Mucosa of descending colon (tissue), 3 donors: ENCODE data around the gene ALPK1. TPM values are rescaled to one million over a fixed set of nuclear protein-coding genes. Genes with fewer than 3 reads are reported as not detected.

ENCODE experiments used
- ATAC-seq: fragments of 200-7000 bp; cut with Tn5 transposase; one replicate; pipeline ENCODE4 v1.9.1; 2020; ENCODE audit warnings: mild to moderate bottlenecking, moderate library complexity
- DNase-seq, 3 donors: peaks; one replicate each; pipeline ENCODE4 v3.0.0-alpha.2; 2020
- H3K36me3 ChIP-seq: fragments of 200-600 bp; one replicate; pipeline ENCODE4 v1.8.0; 2021; ENCODE audit warnings: low read depth, mild to moderate bottlenecking
- H3K4me1 ChIP-seq: fragments of 200-600 bp; one replicate; pipeline ENCODE4 v1.8.0; 2021; ENCODE audit warnings: low read depth, mild to moderate bottlenecking
- H3K4me3 ChIP-seq: fragments of 200-600 bp; one replicate; pipeline ENCODE4 v1.8.0; 2021; ENCODE audit warnings: mild to moderate bottlenecking
- H3K9me3 ChIP-seq: fragments of 200-600 bp; one replicate; pipeline ENCODE4 v1.8.0; 2021; ENCODE audit warnings: mild to moderate bottlenecking
- CTCF ChIP-seq: fragments of 200-600 bp; IDR thresholded peaks from one replicate; pipeline ENCODE4 v1.8.0; 2022; ENCODE audit warnings: antibody characterized with exemption, mild to moderate bottlenecking
- intact Hi-C, 2 donors: fragments of 100-400 bp; cut with DNase I in 1 of 2; cut with micrococcal nuclease in 1 of 2; formaldehyde crosslinking; loops; one replicate each; pipeline versions ENCODE4 v1.11.0 to v1.11.1; 2022; cut with DNase I, micrococcal nuclease
- total RNA-seq, 3 donors: library from RNA; stranded (reverse); fragmentation: NEBNext Ultra II Directional in 2 of 3; extraction: Animal tissue kit (Norgen Biotek cat#: 25700) in 2 of 3; gene quantifications; one replicate each; pipeline versions ENCODE4 v1.2.1 to v1.2.4, GENCODE V29; 2021 to 2023
- donor health status: DM: no; HTN: no; CAD: no; lungs with moderate emphysema.
- donor health status: DM: no; HTN: no; CAD: no.
- donor health status: DM: no; HTN: yes; CAD: no.

The ALPK1 gene
- total RNA-seq, 3 donors from 2014 or later = 23.1 to 39.8 (median 31.0) TPM

- H3K4me1 ChIP-seq = no peaks in the 10 kb centered on the region
- no peak overlapping the region for H3K4me3 ChIP-seq
- ATAC-seq = no peak
- no peak for TF ChIP-seq CTCF
- DNase-seq = no peak
- intact Hi-C loops = no loop called here
- no peaks in the 10 kb centered on the region for H3K9me3 ChIP-seq
- H3K36me3 ChIP-seq = no peaks in the 10 kb centered on the region
These were observed 80.0 kb downstream of the ALPK1 start for GRCh38 chr4:112377171-112377570.

- Histone ChIP-seq H3K4me3 (no peak overlapping the region), H3K36me3 (no peaks in the 10 kb centered on the region), H3K9me3 (no peaks in the 10 kb centered on the region), H3K4me1 (no peaks in the 10 kb centered on the region)
- DNase-seq (no peak), ATAC-seq (no peak)
- no peak for TF ChIP-seq CTCF
- intact Hi-C loops = no loop called here
These were observed 80.5 kb downstream of the ALPK1 start for GRCh38 chr4:112377594-112378242.

DNA sequence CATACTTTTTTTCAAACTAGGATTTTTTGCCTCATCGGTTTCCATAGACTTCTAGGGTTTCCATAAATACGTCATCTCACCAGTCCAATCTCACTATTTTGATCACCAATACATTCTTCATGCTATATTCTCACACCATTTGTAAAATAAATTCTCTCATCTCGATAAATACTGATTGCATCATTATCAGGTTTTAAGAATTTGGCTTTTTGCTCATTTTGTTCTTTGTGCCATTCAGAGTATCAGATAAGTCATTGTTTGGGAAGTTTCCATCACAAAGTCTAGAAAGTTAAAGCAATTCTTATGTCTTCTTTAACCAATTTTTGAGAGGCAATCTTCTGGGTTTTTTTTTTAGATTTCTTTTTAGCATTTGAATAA, 81.1 kb downstream of the ALPK1 start:
- TF ChIP-seq CTCF = no peak
- no peaks in the 10 kb centered on the region for H3K36me3 ChIP-seq
- ATAC-seq = no peak

GRCh38 chr4:112378858-112379257, 81.7 kb downstream of the ALPK1 start:
- H3K36me3 ChIP-seq = no peaks in the 10 kb centered on the region

More for the DNA sequence above, 81.1 kb downstream of the ALPK1 start:
- H3K4me3 ChIP-seq = no peak overlapping the region
- no peaks in the 10 kb centered on the region for H3K9me3 ChIP-seq
- no peak for DNase-seq
- no peaks in the 10 kb centered on the region for H3K4me1 ChIP-seq
- intact Hi-C loops = no loop called here

GRCh38 chr4:112379306-112379705, 82.1 kb downstream of the ALPK1 start:
- intact Hi-C loops = no loop called here
- H3K4me3 ChIP-seq = no peak overlapping the region
- no peak for TF ChIP-seq CTCF
- ATAC-seq = no peak
- H3K9me3 ChIP-seq = no peaks in the 10 kb centered on the region
- no peaks in the 10 kb centered on the region for H3K4me1 ChIP-seq
- no peaks in the 10 kb centered on the region for H3K36me3 ChIP-seq
- no peak for DNase-seq

More at GRCh38 chr4:112378858-112379257, 81.7 kb downstream of the ALPK1 start:
- Histone ChIP-seq H3K4me1 (no peaks in the 10 kb centered on the region), H3K9me3 (no peaks in the 10 kb centered on the region), H3K4me3 (no peak overlapping the region)
- no peak for ATAC-seq
- intact Hi-C loops = no loop called here
- TF ChIP-seq CTCF = no peak
- no peak for DNase-seq
